HepG2 (cell line): ENCODE results near the gene GHRHR. TPM values are rescaled to one million over a fixed set of nuclear protein-coding genes. Genes with fewer than 3 reads are reported as not detected.

Experiments
- AHDC1 ChIP-seq: sonication (generic); formaldehyde crosslinking; IDR thresholded peaks from 2 replicates; pipeline ENCODE4 v1.5.1; 2020; ENCODE audit warnings: mild to moderate bottlenecking, missing genetic modification reagents, borderline replicate concordance
- ARNT ChIP-seq: fragments of 450-650 bp; IDR thresholded peaks from 2 replicates; pipeline ENCODE4 v1.6.1; 2017
- CTCF ChIP-seq: sonication (generic); formaldehyde crosslinking; IDR thresholded peaks from 2 replicates; pipeline ENCODE4 v1.5.0; 2020; ENCODE audit warnings: mild to moderate bottlenecking, missing genetic modification reagents, moderate library complexity
- ETV6 ChIP-seq: sonication (generic); formaldehyde crosslinking; conservative IDR thresholded peaks from 2 replicates; pipeline ENCODE4 v1.4.0; 2020; ENCODE audit warnings: missing genetic modification reagents
- GABPB1 ChIP-seq: IDR thresholded peaks from 2 replicates; pipeline ENCODE4 v1.6.1; 2016; ENCODE audit warnings: mild to moderate bottlenecking, missing genetic modification reagents, moderate library complexity, missing compliant biosample characterization
- RORA ChIP-seq: sonication (generic); formaldehyde crosslinking; IDR thresholded peaks from 2 replicates; pipeline ENCODE4 v1.5.0; 2020; ENCODE audit warnings: mild to moderate bottlenecking, missing genetic modification reagents, moderate library complexity
- SALL1 ChIP-seq: sonication (generic); formaldehyde crosslinking; IDR thresholded peaks from 2 replicates; pipeline ENCODE4 v1.8.0; 2022; ENCODE audit warnings: mild to moderate bottlenecking, missing genetic modification reagents
- SOX13 ChIP-seq, 3 experiments: fragments of 450-650 bp in 1 of 3; sonication (generic) in 1 of 3; formaldehyde crosslinking in 1 of 3; IDR thresholded peaks in 2 of 3; conservative IDR thresholded peaks in 1 of 3; 2 replicates each; pipeline versions ENCODE4 v1.5.0 to v1.6.1; 2016 to 2020; ENCODE audit warnings: antibody characterized with exemption in 1 of 3, mild to moderate bottlenecking in 1 of 3, missing compliant biosample characterization in 1 of 3, missing genetic modification reagents in 1 of 3, moderate library complexity in 1 of 3
- TOE1 ChIP-seq: sonication (generic); formaldehyde crosslinking; IDR thresholded peaks from 2 replicates; pipeline ENCODE4 v1.4.0; 2020; ENCODE audit warnings: mild to moderate bottlenecking, missing genetic modification reagents
- XRCC5 ChIP-seq: fragments of 200-400 bp; formaldehyde crosslinking; optimal IDR thresholded peaks from 2 replicates; pipeline ENCODE3; 2017; ENCODE audit warnings: mild to moderate bottlenecking, low read length
- ZBTB1 ChIP-seq: sonication (generic); formaldehyde crosslinking; IDR thresholded peaks from 2 replicates; pipeline ENCODE4 v1.4.0; 2020; ENCODE audit warnings: missing genetic modification reagents, borderline replicate concordance
- ZFP36L2 ChIP-seq: sonication (generic); formaldehyde crosslinking; IDR thresholded peaks from 2 replicates; pipeline ENCODE4 v1.4.0; 2020; ENCODE audit warnings: missing genetic modification reagents
- ZNF574 ChIP-seq: sonication (generic); formaldehyde crosslinking; IDR thresholded peaks from 2 replicates; pipeline ENCODE4 v1.4.0; 2020; ENCODE audit warnings: missing genetic modification reagents
- ZNF839 ChIP-seq: sonication (generic); formaldehyde crosslinking; IDR thresholded peaks from 2 replicates; pipeline ENCODE4 v1.4.0; 2020; ENCODE audit warnings: missing genetic modification reagents, mild to moderate bottlenecking, borderline replicate concordance
- ZXDC ChIP-seq: sonication (generic); formaldehyde crosslinking; IDR thresholded peaks from 2 replicates; pipeline ENCODE4 v1.5.0; 2020; ENCODE audit warnings: mild to moderate bottlenecking, missing genetic modification reagents
- polyA plus RNA-seq, 8 experiments: library from polyadenylated mRNA; depleted of rRNA in 3 of 8; stranded (reverse) in 7 of 8; unstranded in 1 of 8; fragments of >200 nt; fragmentation: Illumina TruSeq in 4 of 8; extraction: Trizol in 4 of 8; gene quantifications; 2 replicates each; pipeline versions ENCODE4 v1.2.1 to v1.2.3, GENCODE V29; 2011 to 2016; ENCODE audit warnings: low read depth in 4 of 8, missing spikeins in 1 of 8, mixed read lengths in 1 of 8; ENCODE audit not compliant: insufficient read depth in 1 of 8
- total RNA-seq, 5 experiments: library from RNA; depleted of rRNA; stranded (reverse); fragments of >200 nt; fragmentation: Illumina TruSeq; extraction: Trizol; gene quantifications; 2 replicates each; pipeline ENCODE4 v1.2.3, GENCODE V29; 2016; ENCODE audit warnings: low read depth in 1 of 5

GHRHR gene
- total and polyA plus RNA-seq, 2 of the 13 experiments (the other 11 are each of a cell fraction or from before 2014, with no cell fraction given): not detected

GRCh38 chr7:30983042-30983913 lies 19.5 kb downstream of the GHRHR start (continued):
- TF ChIP-seq ETV6 (CRISPR knock-in tag) (no peak), ZBTB1 (CRISPR knock-in tag) (no peak), RORA (no peak), XRCC5 (peak; percentile 71), ZNF574 (CRISPR knock-in tag) (peak; percentile 63), SALL1 (CRISPR knock-in tag) (peak; percentile 23; the same call in 1 of the 2 replicates), GABPB1 (CRISPR knock-in tag) (peak; percentile 46; the same call in 1 of the 2 replicates), ZXDC (CRISPR knock-in tag) (no peak), ZFP36L2 (CRISPR knock-in tag) (no peak), ARNT (no peak), CTCF (CRISPR knock-in tag) (peak; percentile 96), TOE1 (CRISPR knock-in tag) (no peak), ZNF839 (no peak), SOX13 (IDR thresholded peaks at IDR 0.05) (no peak), SOX13 (CRISPR knock-in tag; conservative IDR thresholded peaks at IDR 0.05 in 1 of 2, IDR thresholded peaks at IDR 0.05 in 1 of 2) (no peak), AHDC1 (CRISPR knock-in tag) (no peak)
